T-helper 2 cell treated with Interferon-gamma antibody and Interleukin-4, amounts not matched to agents 5 μg/mL and 100 μg/mL, for 36 hours (primary cell): ENCODE data around the gene SLC27A6.
"Not testable (repeated sequence)": the region's sequence is repeated elsewhere in the genome, so short reads cannot be mapped to it uniquely, and the experiment has no call there.

ENCODE experiments used
- DNase-seq: peaks from one replicate; pipeline ENCODE4 v3.0.0; 2021; ENCODE audit warnings: low spot score
- H3K27ac Mint-ChIP-seq: one replicate; pipeline ENCODE4 v1.8.0; 2021; ENCODE audit warnings: mild to moderate bottlenecking, mixed read lengths
- H3K27me3 Mint-ChIP-seq: one replicate; pipeline ENCODE4 v1.8.0; 2021; ENCODE audit warnings: low read depth, mixed read lengths
- H3K36me3 Mint-ChIP-seq: one replicate; pipeline ENCODE4 v1.8.0; 2021; ENCODE audit warnings: low read depth, mixed read lengths
- H3K4me1 Mint-ChIP-seq: one replicate; pipeline ENCODE4 v1.8.0; 2021; ENCODE audit warnings: low read depth, mixed read lengths
- H3K4me3 Mint-ChIP-seq: one replicate; pipeline ENCODE4 v1.8.0; 2022; ENCODE audit warnings: mild to moderate bottlenecking, moderate library complexity, mixed read lengths
- H3K9me3 Mint-ChIP-seq: one replicate; pipeline ENCODE4 v1.8.0; 2021; ENCODE audit warnings: mixed read lengths

Gene SLC27A6

GRCh38 chr5:128965011-128965637, at the start of gene SLC27A6:
Gene SLC27A6, plus strand, starts transcription at chr5:128965488. Its CDS starts 650 bp downstream, at chr5:128966138.
- Mint-ChIP-seq H3K36me3 (no peaks in the 10 kb centered on the region), H3K27me3 (peaks cover 12% of the 10 kb centered on the region), H3K4me3 (no peak within 1 kb of the TSS), H3K4me1 (no peaks in the 10 kb centered on the region), H3K27ac (no peak within 1 kb of the TSS), H3K9me3 (no peaks in the 10 kb centered on the region)
- no peak for DNase-seq

GRCh38 chr5:128919542-128919941, 45.7 kb upstream of the SLC27A6 start:
- DNase-seq, result no peak
- no peaks in the 10 kb centered on the region for H3K9me3 Mint-ChIP-seq
- no peaks in the 10 kb centered on the region for H3K36me3 Mint-ChIP-seq
- H3K4me1 Mint-ChIP-seq, result no peaks in the 10 kb centered on the region
- no peaks in the 10 kb centered on the region for H3K27me3 Mint-ChIP-seq
- H3K4me3 Mint-ChIP-seq, result no peak overlapping the region
- H3K27ac Mint-ChIP-seq, result no peak overlapping the region

- Mint-ChIP-seq H3K4me1 (no peaks in the 10 kb centered on the region), H3K9me3 (no peaks in the 10 kb centered on the region), H3K27ac (no peak overlapping the region), H3K27me3 (no peaks in the 10 kb centered on the region), H3K36me3 (no peaks in the 10 kb centered on the region), H3K4me3 (no peak overlapping the region)
- no peak for DNase-seq
Observed at GRCh38 chr5:128920345-128921215, 44.7 kb upstream of the SLC27A6 start.

GRCh38 chr5:128924299-128924698, 41.0 kb upstream of the SLC27A6 start:
- no peaks in the 10 kb centered on the region for H3K27me3 Mint-ChIP-seq
- no peak overlapping the region for H3K27ac Mint-ChIP-seq
- no peak for DNase-seq
- H3K4me1 Mint-ChIP-seq, result no peaks in the 10 kb centered on the region
- no peak overlapping the region for H3K4me3 Mint-ChIP-seq
- no peaks in the 10 kb centered on the region for H3K9me3 Mint-ChIP-seq
- no peaks in the 10 kb centered on the region for H3K36me3 Mint-ChIP-seq

GRCh38 chr5:128925973-128926372, 39.3 kb upstream of the SLC27A6 start:
- no peaks in the 10 kb centered on the region for H3K27me3 Mint-ChIP-seq
- no peaks in the 10 kb centered on the region for H3K4me1 Mint-ChIP-seq

GRCh38 chr5:128927644-128928043, 37.6 kb upstream of the SLC27A6 start:
- H3K4me3 Mint-ChIP-seq, result no peak overlapping the region

More at GRCh38 chr5:128925973-128926372, 39.3 kb upstream of the SLC27A6 start:
- Mint-ChIP-seq H3K27ac (no peak overlapping the region), H3K9me3 (no peaks in the 10 kb centered on the region), H3K36me3 (no peaks in the 10 kb centered on the region), H3K4me3 (no peak overlapping the region)
- DNase-seq, result no peak

GRCh38 chr5:128932232-128932631, 33.1 kb upstream of the SLC27A6 start:
- not testable (repeated sequence) for H3K27ac Mint-ChIP-seq, DNase-seq, H3K9me3 Mint-ChIP-seq, H3K4me3 Mint-ChIP-seq, H3K4me1 Mint-ChIP-seq, H3K36me3 Mint-ChIP-seq, H3K27me3 Mint-ChIP-seq

More at GRCh38 chr5:128927644-128928043, 37.6 kb upstream of the SLC27A6 start:
- DNase-seq, result no peak
- H3K4me1 Mint-ChIP-seq, result no peaks in the 10 kb centered on the region
- H3K27ac Mint-ChIP-seq, result no peak overlapping the region
- no peaks in the 10 kb centered on the region for H3K36me3 Mint-ChIP-seq
- H3K9me3 Mint-ChIP-seq, result no peaks in the 10 kb centered on the region
- H3K27me3 Mint-ChIP-seq, result no peaks in the 10 kb centered on the region

GRCh38 chr5:128943100-128943499, 22.2 kb upstream of the SLC27A6 start:
- H3K27ac Mint-ChIP-seq, H3K9me3 Mint-ChIP-seq, H3K4me1 Mint-ChIP-seq, H3K27me3 Mint-ChIP-seq, DNase-seq, H3K4me3 Mint-ChIP-seq, H3K36me3 Mint-ChIP-seq: not testable (repeated sequence)

- Mint-ChIP-seq H3K27me3 (no peaks in the 10 kb centered on the region), H3K4me1 (no peaks in the 10 kb centered on the region), H3K27ac (no peak overlapping the region), H3K9me3 (no peaks in the 10 kb centered on the region), H3K4me3 (no peak overlapping the region), H3K36me3 (no peaks in the 10 kb centered on the region)
- DNase-seq, result no peak
Observed at GRCh38 chr5:128949847-128950546, 15.3 kb upstream of the SLC27A6 start.

- H3K27me3 Mint-ChIP-seq, H3K4me1 Mint-ChIP-seq, DNase-seq, H3K4me3 Mint-ChIP-seq, H3K36me3 Mint-ChIP-seq, H3K27ac Mint-ChIP-seq, H3K9me3 Mint-ChIP-seq: not testable (repeated sequence)
Observed at GRCh38 chr5:128951301-128951700, 14.0 kb upstream of the SLC27A6 start.

GRCh38 chr5:128956164-128956563, 9.1 kb upstream of the SLC27A6 start:
- no peaks in the 10 kb centered on the region for H3K36me3 Mint-ChIP-seq
- no peaks in the 10 kb centered on the region for H3K9me3 Mint-ChIP-seq
- no peaks in the 10 kb centered on the region for H3K27me3 Mint-ChIP-seq
- no peaks in the 10 kb centered on the region for H3K4me1 Mint-ChIP-seq
- DNase-seq, result no peak
- no peak overlapping the region for H3K27ac Mint-ChIP-seq
- no peak overlapping the region for H3K4me3 Mint-ChIP-seq

- Mint-ChIP-seq H3K9me3 (no peaks in the 10 kb centered on the region), H3K4me1 (no peaks in the 10 kb centered on the region), H3K27ac (no peak overlapping the region), H3K27me3 (peaks cover 12% of the 10 kb centered on the region), H3K4me3 (no peak overlapping the region), H3K36me3 (no peaks in the 10 kb centered on the region)
- no peak for DNase-seq
Observed at GRCh38 chr5:128962211-128962610, 3.1 kb upstream of the SLC27A6 start.

- DNase-seq, result no peak
- no peak overlapping the region for H3K4me3 Mint-ChIP-seq
- H3K36me3 Mint-ChIP-seq, result no peaks in the 10 kb centered on the region
- H3K27me3 Mint-ChIP-seq, result peaks cover 12% of the 10 kb centered on the region
- H3K4me1 Mint-ChIP-seq, result no peaks in the 10 kb centered on the region
- H3K27ac Mint-ChIP-seq, result no peak overlapping the region
- H3K9me3 Mint-ChIP-seq, result no peaks in the 10 kb centered on the region
Observed at GRCh38 chr5:128965638-128966302, 482 bp downstream of the SLC27A6 start.

- H3K36me3 Mint-ChIP-seq, result no peaks in the 10 kb centered on the region
- no peak overlapping the region for H3K27ac Mint-ChIP-seq
Observed at GRCh38 chr5:128966375-128966774, 1.1 kb downstream of the SLC27A6 start.

More at GRCh38 chr5:128966375-128966774, 1.1 kb downstream of the SLC27A6 start:
- H3K4me1 Mint-ChIP-seq, result no peaks in the 10 kb centered on the region
- DNase-seq, result no peak
- H3K9me3 Mint-ChIP-seq, result peaks cover under 1% of the 10 kb centered on the region
- peaks cover 12% of the 10 kb centered on the region for H3K27me3 Mint-ChIP-seq
- no peak overlapping the region for H3K4me3 Mint-ChIP-seq
